ENCODE measurements around the gene FHL2.

Gene FHL2

GRCh38 chr2:105422801-105423200 is 23.9 kb upstream of the FHL2 start:
- no peak for DNase-seq (ENCODE audit: low spot score)

DNA sequence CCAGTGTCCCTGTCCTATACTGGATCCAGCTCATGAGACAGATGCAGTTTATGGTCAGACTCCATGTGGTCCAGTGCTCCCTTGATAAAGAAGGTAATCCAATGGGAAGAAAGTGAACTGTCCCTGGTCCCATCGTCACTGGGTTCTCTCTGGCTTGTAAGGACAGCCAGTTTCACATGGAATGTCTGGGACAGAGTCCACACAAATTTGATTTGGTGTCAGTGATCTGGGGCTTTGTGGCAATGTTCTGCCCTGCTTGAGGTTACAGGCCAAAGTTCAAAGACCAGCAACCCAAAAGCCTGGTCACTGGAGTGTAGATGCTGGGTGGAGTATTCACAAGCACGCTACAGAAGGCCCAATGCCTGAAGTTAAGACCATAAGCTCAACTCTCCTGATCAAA is 22.2 kb upstream of the FHL2 start:
- DNase-seq (ENCODE audit: low spot score), result no peak

DNA sequence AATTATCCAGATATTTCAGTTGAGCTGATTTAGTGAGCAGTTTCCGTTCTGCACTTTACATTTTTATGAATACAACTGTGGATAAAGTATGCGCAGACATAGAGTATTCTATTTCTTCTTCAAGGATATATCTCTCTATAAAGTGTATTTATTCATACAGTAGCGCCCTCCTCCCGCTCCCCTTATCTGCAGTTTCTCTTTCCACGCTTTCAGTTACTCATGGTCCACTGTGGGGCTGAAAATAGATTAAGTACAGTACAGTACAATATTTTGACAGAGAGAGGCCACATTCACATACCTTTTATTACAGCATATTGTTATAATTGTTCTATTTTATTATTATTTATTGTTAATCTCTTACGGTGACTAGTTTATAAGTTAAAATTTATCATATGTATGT is 19.7 kb upstream of the FHL2 start:
- DNase-seq (ENCODE audit: low spot score), result no peak

- DNase-seq (ENCODE audit: low spot score), result no peak
Measured at GRCh38 chr2:105417857-105418436, 19.1 kb upstream of the FHL2 start.

DNA sequence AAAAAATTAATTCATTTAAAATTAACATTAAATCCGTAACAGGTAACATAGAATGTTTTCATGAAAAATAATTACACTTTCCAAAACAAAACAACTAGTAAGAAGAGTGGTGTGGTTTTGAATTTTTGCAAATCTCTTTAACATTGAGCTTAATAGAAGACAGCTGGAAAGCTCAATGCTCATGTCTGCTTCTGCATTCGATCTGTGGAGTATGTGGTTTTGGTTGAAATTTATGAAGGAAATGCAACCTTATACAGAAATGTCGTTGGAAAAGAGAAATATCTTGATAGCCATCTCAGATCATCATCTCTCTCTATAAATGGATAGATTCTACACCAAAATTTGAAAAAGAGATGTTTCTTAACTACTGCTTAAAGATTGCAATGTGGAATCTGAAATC is 17.3 kb upstream of the FHL2 start:
- DNase-seq (ENCODE audit: low spot score), result no peak

GRCh38 chr2:105415007-105415406 is 16.2 kb upstream of the FHL2 start:
- DNase-seq (ENCODE audit: low spot score), result no peak

DNA sequence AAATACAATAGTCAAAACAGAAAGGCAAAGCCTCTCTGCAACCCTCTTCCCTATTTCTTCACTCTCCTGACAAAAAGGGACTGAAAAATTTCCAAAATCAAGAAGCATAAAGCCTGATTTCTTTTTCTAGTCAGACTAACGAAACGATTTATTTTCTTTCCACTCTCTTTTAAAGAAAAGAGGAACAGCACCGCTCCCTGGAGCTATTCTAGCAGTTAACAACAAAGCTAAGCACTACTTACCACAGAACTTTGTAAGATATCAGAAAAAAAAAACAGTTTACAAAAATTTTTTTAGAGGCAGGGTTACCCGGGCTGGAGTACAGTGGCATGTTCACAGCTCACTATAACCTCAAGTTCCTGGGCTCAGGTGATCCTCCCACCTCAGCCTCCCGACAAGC is 14.4 kb upstream of the FHL2 start:
- no peak for DNase-seq (ENCODE audit: low spot score)

- no peak for DNase-seq (ENCODE audit: low spot score)
Measured at GRCh38 chr2:105412584-105412983, 13.7 kb upstream of the FHL2 start.

DNA sequence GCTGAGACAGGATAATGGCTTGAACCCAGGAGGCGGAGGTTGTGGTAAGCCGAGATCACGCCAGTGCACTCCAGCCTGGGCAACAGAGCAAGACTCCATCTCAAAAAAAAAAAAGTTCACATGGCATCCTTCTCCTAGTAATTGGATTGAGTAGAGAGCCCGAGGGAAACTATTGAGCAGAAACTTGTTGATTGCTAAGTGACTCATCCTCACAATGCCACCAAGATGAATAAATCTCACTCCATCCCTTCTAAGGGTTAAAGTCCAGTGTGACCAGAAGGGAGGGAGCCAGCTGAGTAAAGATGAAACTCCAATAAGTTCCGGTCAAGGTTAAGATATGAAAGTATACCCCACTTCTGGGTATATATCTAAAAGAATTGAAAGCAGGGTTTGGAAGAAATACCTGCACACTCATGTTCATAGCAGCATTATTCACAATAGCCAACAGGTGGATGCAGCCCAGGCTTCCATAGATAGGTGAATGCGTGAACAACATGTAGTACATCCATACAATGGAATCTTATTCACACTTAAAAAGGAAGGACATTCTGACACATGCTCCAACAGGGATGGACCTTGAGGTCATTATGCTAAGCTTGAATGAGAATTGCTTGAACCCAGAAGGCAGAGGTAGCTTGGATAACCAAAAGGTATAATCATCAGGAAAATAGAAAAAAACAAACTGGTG is 13.0 kb upstream of the FHL2 start:
- no peak for DNase-seq (ENCODE audit: low spot score)

DNA sequence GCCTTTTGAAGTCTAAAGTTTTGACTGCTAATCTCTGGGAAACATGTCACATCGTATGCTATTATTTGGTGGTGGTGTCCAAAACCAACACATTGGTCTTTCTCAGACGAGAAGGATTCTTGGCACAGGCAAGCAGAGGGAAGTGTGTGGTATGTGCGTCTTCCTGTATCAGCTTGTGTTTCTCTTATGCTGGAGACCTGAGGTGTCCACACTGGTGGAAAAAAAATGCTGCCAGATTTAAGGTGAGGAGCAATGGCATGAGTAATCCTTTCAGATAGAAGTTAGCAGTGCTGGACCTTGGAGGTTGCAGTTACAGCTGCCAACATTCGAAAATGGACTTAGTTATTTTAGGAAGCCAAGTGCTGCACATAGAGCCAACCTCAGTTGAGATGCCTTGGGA is 11.7 kb upstream of the FHL2 start:
- DNase-seq (ENCODE audit: low spot score), result no peak

DNA sequence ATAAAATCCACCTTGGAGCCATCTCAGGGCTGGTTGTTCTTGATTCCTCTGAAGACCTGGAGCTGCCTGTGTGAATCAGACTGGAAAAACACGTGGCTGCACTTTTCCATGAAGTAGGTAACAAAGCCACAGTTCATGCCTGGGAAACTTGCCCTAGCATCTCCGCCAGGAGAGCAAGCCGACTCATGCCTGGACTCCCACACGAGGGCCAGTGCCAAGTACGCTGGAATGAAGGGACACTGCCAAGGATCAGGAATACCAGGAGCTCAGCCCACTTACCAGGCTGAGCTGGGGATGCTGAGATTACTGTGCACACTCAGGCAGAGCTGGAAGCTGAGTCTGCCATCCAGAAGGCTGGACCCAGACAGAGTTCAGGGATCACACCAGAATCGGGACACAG is 10.9 kb upstream of the FHL2 start:
- DNase-seq (ENCODE audit: low spot score), result no peak

GRCh38 chr2:105407946-105408743 is 9.3 kb upstream of the FHL2 start:
- DNase-seq (ENCODE audit: low spot score), result no peak

GRCh38 chr2:105406221-105406620 is 7.4 kb upstream of the FHL2 start:
- DNase-seq (ENCODE audit: low spot score), result no peak

- no peak for DNase-seq (ENCODE audit: low spot score)
Measured at GRCh38 chr2:105405291-105405690, 6.4 kb upstream of the FHL2 start.

GRCh38 chr2:105404736-105405135 is 5.9 kb upstream of the FHL2 start:
- DNase-seq (ENCODE audit: low spot score), result no peak

- no peak for DNase-seq (ENCODE audit: low spot score)
Measured at GRCh38 chr2:105403783-105404698, 5.2 kb upstream of the FHL2 start.

DNA sequence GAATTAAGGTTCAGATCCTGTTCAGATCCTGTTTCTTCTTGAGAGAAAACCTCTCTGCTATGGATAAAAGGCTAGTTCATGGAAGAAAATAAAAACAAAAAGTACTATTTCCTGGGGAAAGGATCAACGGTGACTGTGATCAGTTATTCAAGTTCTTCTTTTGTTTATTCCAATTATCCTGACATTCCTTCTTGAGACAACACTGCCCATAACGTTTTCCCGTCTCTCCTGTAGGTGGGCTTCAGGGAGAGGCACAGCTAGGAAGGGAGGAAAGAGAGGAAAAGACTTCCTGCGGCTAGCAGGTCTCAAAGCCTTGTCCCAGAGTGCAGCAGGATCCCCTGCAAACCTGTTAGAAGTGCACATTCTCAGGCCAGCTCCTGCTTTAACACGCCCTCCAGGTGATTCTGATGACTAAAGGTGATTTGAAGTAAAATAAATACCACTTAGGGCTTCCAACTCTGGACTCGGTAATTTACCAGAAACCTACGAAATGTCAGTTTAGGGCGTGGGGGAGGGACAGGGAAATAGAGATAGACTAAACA is 4.5 kb upstream of the FHL2 start:
- DNase-seq (ENCODE audit: low spot score), result no peak

DNA sequence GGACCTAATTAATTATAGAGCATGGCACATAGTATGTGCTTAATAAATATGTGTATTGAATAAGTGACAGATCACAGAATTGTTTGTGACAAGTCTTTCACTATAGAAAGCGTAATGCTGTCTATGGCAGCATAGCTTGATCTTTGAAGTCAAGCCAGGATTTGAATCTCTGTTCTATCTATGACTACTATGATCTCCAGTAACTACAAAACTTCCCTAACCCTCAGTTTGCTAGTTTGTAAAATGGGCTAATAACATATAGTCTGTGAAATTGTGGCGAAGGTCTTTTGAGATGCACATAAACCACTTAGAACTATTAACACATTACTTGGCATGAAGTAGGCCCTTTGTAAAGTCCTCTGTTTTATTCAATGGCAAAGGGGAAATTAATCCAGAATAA is 4.0 kb upstream of the FHL2 start:
- DNase-seq (ENCODE audit: low spot score), result no peak

- DNase-seq (ENCODE audit: low spot score), result no peak
Measured at GRCh38 chr2:105401867-105402266, 3.0 kb upstream of the FHL2 start.

DNA sequence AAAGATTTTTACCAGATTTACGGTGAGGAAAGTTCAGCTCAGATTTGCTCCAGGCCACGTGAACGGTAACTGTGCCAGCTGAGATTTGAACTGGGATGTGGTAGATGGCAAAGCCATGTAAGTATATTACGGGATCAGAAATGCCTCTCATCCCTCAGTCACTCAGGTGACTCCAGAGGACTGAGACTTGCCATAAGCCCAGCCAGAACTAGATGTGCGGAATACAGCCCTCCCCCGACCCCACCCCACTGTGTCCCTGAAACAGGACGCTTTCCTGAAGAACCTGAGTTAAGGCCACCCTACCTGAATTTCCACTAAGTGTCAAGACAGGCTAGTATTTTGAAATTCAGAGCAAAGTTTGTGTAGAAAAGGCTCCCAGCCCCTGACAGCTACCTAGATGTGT is 1.3 kb upstream of the FHL2 start:
- no peak for DNase-seq (ENCODE audit: low spot score)

GRCh38 chr2:105399207-105399861 is 483 bp upstream of the FHL2 start:
- no peak for DNase-seq (ENCODE audit: low spot score)

DNA sequence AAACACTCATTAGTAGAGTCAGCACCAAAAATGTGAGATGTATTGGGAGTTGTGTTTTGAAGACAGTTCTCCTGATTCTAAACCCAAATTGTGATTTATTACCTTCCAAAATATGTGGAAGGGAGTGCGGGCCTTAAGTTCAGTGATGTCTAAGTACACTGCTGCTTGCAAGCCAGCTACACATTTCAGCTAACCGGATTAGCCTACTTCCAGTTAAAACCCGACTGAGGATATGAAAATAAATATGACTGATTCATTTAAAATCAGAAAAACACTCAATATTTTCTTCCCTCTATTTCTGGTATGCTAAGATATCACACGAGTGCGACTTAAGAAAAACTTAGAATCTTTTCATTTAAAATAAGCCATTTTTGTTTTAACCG is 907 bp downstream of the FHL2 start:
- DNase-seq (ENCODE audit: low spot score), result no peak
